OCI-LY3 (cell line): ENCODE data around the gene GNAT3.

Experiments
- H2AFZ ChIP-seq: fragments of 200-600, 300-600 bp; shearing (Covaris generic); 2 replicates; pipeline ENCODE4 v1.6.0; 2014; ENCODE audit warnings: antibody characterized with exemption, low read depth, low read length
- H3K27ac ChIP-seq: fragments of 200-600, 300-600 bp; sonication (generic); 2 replicates; pipeline ENCODE4 v1.5.1; 2014; ENCODE audit warnings: mild to moderate bottlenecking, low read length, moderate library complexity, mixed read lengths
- H3K27me3 ChIP-seq: fragments of 200-600, 300-600 bp; sonication (generic); 2 replicates; pipeline ENCODE4 v1.6.1; 2014; ENCODE audit warnings: low read depth, low read length, mixed read lengths
- H3K36me3 ChIP-seq: fragments of 200-600, 300-600 bp; sonication (generic); replicated peaks from 2 replicates; pipeline ENCODE3; 2014; ENCODE audit warnings: low read depth, low read length, mixed read lengths
- H3K4me1 ChIP-seq: fragments of 300-600, 200-600 bp; sonication (generic); 2 replicates; pipeline ENCODE4 v1.6.1; 2014; ENCODE audit warnings: low read length, mixed read lengths
- H3K4me2 ChIP-seq: fragments of 200-600, 300-600 bp; sonication (generic); 2 replicates; pipeline ENCODE4 v1.6.1; 2014; ENCODE audit warnings: low read length, mixed read lengths
- H3K4me3 ChIP-seq: fragments of 300-600, 200-600 bp; sonication (generic); 2 replicates; pipeline ENCODE4 v1.5.1; 2014; ENCODE audit warnings: antibody characterized with exemption, mild to moderate bottlenecking, low read length, moderate library complexity
- H3K79me2 ChIP-seq: fragments of 300-600, 200-600 bp; shearing (Covaris generic); 2 replicates; pipeline ENCODE4 v1.6.1; 2014; ENCODE audit warnings: mild to moderate bottlenecking, low read length, mixed read lengths
- H3K9ac ChIP-seq: fragments of 300-600, 200-600 bp; shearing (Covaris generic); 2 replicates; pipeline ENCODE4 v1.6.0; 2014; ENCODE audit warnings: mild to moderate bottlenecking, low read length, moderate library complexity
- H3K9me3 ChIP-seq: fragments of 200-600, 300-600 bp; shearing (Covaris generic); 2 replicates; pipeline ENCODE4 v1.6.1; 2014; ENCODE audit warnings: low read length, mixed read lengths; ENCODE audit not compliant: insufficient read depth
- H4K20me1 ChIP-seq: fragments of 200-600, 300-600 bp; sonication (generic); 2 replicates; pipeline ENCODE4 v1.6.1; 2016; ENCODE audit warnings: low read length, mixed read lengths; ENCODE audit not compliant: insufficient read depth
- CTCF ChIP-seq: fragments of 200-600, 300-600 bp; sonication (generic); IDR thresholded peaks from 2 replicates; pipeline ENCODE4 v1.5.1; 2014; ENCODE audit warnings: antibody characterized with exemption, low read length, low read depth
- EZH2phosphoT487 ChIP-seq: fragments of 200-600 bp; shearing (Covaris generic); IDR thresholded peaks from 2 replicates; pipeline ENCODE4 v1.6.1; 2018; ENCODE audit warnings: antibody characterized with exemption, mixed run types, low read depth

The GNAT3 gene

GRCh38 chr7:80482950-80483349 lies 28.9 kb downstream of the GNAT3 start:
- Histone ChIP-seq H3K36me3 (no peaks in the 10 kb centered on the region), H3K4me1 (peaks cover 3% of the 10 kb centered on the region; the same call in 1 of the 2 replicates), H3K27ac (no peak overlapping the region), H3K9me3 (no peaks in the 10 kb centered on the region), H2AFZ (no peak overlapping the region), H4K20me1 (no peaks in the 10 kb centered on the region), H3K9ac (no peak overlapping the region), H3K27me3 (no peaks in the 10 kb centered on the region), H3K79me2 (no peaks in the 10 kb centered on the region), H3K4me2 (no peak overlapping the region), H3K4me3 (no peak overlapping the region)
- no peak for TF ChIP-seq EZH2phosphoT487
- no peak for TF ChIP-seq CTCF

- TF ChIP-seq EZH2phosphoT487 (no peak), CTCF (no peak)
- H3K9ac ChIP-seq = no peak overlapping the region
These were observed 30.5 kb downstream of the GNAT3 start for GRCh38 chr7:80481196-80481884.

GRCh38 chr7:80480566-80480965 lies 31.3 kb downstream of the GNAT3 start:
- peaks cover 3% of the 10 kb centered on the region; the same call in 1 of the 2 replicates for H3K4me1 ChIP-seq
- no peak overlapping the region for H2AFZ ChIP-seq
- H4K20me1 ChIP-seq = no peaks in the 10 kb centered on the region
- H3K4me2 ChIP-seq = no peak overlapping the region
- H3K9me3 ChIP-seq = no peaks in the 10 kb centered on the region
- H3K4me3 ChIP-seq = no peak overlapping the region
- no peak overlapping the region for H3K27ac ChIP-seq
- TF ChIP-seq EZH2phosphoT487 (no peak), CTCF (no peak)
- no peak overlapping the region for H3K9ac ChIP-seq
- no peaks in the 10 kb centered on the region for H3K27me3 ChIP-seq
- no peaks in the 10 kb centered on the region for H3K79me2 ChIP-seq
- H3K36me3 ChIP-seq = no peaks in the 10 kb centered on the region

More at GRCh38 chr7:80481196-80481884, 30.5 kb downstream of the GNAT3 start:
- no peaks in the 10 kb centered on the region for H3K36me3 ChIP-seq
- H3K27me3 ChIP-seq = no peaks in the 10 kb centered on the region
- H3K4me3 ChIP-seq = no peak overlapping the region
- no peak overlapping the region for H3K4me2 ChIP-seq
- no peaks in the 10 kb centered on the region for H4K20me1 ChIP-seq
- no peaks in the 10 kb centered on the region for H3K9me3 ChIP-seq
- no peaks in the 10 kb centered on the region for H3K79me2 ChIP-seq
- H2AFZ ChIP-seq = no peak overlapping the region
- H3K27ac ChIP-seq = no peak overlapping the region
- peaks cover 3% of the 10 kb centered on the region; the same call in 1 of the 2 replicates for H3K4me1 ChIP-seq

- Histone ChIP-seq H3K4me1 (peaks cover 3% of the 10 kb centered on the region; the same call in 1 of the 2 replicates), H3K27ac (no peak overlapping the region)
These were observed 33.2 kb downstream of the GNAT3 start for GRCh38 chr7:80478683-80479082.

More at GRCh38 chr7:80478683-80479082, 33.2 kb downstream of the GNAT3 start:
- no peaks in the 10 kb centered on the region for H3K79me2 ChIP-seq
- no peak for TF ChIP-seq EZH2phosphoT487
- no peak for TF ChIP-seq CTCF
- H3K4me3 ChIP-seq = no peak overlapping the region
- no peak overlapping the region for H2AFZ ChIP-seq
- H4K20me1 ChIP-seq = no peaks in the 10 kb centered on the region
- H3K9me3 ChIP-seq = no peaks in the 10 kb centered on the region
- H3K27me3 ChIP-seq = no peaks in the 10 kb centered on the region
- no peak overlapping the region for H3K4me2 ChIP-seq
- H3K9ac ChIP-seq = no peak overlapping the region
- H3K36me3 ChIP-seq = no peaks in the 10 kb centered on the region
